GM20431 (cell line): Measurements from ENCODE around the gene PRR36.
"Not testable (repeated sequence)": the region's sequence is repeated elsewhere in the genome, so short reads cannot be mapped to it uniquely, and the experiment has no call there.

Experiments used
- in situ Hi-C: fragments of 300-500 bp; cut with MseI, MboI; formaldehyde crosslinking; loops from one replicate; pipeline ENCODE4 v1.15.0; 2020; ENCODE audit warnings: low sequenced_read_pairs; ENCODE audit not compliant: unreplicated experiment

PRR36 gene

DNA sequence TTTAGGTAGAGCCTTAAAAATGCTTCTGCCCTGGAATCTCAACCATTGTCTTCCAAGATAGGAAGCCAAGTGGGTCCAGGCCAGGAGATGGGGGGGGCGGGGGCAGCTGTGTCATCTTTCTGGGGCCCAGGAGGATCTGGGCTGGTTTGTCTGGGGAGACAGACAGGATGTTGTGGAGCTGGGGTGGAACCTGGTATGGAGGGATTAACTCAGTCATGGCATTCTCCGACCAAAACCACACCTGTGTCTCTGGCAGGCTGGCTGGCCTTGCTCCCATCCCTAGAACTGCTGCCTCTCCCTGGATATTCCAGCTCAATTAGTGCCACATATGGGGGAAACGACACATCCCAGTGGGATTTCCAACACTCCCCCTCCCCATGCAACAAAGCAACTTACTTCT is 26.7 kb upstream of the PRR36 start:
- in situ Hi-C loops: no loop called here

DNA sequence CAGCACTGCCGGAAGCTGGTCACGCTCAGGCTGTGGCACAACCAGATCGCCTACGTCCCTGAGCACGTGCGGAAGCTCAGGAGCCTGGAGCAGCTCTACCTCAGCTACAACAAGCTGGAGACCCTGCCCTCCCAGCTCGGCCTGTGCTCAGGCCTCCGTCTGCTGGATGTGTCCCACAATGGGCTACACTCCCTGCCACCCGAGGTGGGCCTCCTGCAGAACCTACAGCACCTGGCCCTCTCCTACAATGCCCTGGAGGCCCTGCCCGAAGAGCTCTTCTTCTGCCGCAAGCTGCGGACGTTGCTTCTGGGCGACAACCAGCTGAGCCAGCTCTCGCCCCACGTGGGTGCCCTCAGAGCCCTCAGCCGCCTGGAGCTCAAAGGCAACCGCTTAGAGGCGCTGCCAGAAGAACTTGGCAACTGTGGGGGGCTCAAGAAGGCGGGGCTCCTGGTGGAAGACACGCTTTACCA is 26.2 kb upstream of the PRR36 start:
- in situ Hi-C loops: no loop called here

DNA sequence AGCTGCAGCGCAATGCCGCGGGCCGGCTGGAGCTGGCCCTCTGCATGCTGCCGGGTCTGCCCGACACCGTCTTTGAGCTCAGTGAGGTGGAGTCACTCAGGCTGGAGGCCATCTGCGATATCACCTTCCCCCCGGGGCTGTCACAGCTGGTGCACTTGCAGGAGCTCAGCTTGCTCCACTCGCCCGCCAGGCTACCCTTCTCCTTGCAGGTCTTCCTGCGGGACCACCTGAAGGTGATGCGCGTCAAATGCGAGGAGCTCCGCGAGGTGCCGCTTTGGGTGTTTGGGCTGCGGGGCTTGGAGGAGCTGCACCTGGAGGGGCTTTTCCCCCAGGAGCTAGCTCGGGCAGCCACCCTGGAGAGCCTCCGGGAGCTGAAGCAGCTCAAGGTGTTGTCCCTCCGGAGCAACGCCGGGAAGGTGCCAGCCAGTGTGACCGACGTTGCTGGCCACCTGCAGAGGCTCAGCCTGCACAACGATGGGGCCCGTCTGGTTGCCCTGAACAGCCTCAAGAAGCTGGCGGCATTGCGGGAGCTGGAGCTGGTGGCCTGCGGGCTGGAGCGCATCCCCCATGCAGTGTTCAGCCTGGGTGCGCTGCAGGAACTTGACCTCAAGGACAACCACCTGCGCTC is 25.7 kb upstream of the PRR36 start:
- in situ Hi-C loops: no loop called here

DNA sequence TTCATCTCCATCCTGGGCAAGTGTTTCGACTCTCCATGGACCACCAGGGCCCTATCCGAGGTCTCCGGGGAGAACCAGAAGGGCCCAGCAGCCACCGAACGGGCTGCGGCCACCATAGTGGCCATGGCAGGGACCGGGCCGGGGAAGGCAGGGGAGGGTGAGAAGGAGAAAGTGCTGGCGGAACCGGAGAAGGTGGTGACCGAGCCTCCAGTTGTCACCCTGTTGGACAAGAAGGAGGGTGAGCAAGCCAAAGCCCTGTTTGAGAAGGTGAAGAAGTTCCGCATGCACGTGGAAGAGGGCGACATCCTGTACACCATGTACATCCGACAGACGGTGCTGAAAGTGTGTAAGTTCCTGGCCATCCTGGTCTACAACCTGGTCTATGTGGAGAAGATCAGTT is 24.8 kb upstream of the PRR36 start:
- in situ Hi-C loops: no loop called here

DNA sequence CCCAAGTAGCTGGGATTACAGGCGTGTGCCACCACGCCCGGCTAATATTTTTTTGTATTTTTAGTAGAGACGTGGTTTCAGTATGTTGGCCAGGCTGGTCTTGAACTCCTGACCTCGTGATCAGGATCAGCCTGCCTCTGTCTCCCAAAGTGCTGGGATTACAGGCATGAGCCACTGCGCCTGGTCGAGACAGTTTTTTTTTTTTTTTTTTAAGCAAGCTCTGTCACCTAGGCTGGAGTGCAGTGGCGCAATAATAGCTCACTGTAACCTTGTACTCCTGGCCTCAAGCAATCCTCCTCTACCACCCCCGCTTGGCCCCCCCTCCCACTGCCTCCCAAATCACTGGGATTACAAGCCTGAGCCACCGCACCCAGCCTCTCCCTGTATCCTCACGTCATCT is 23.1 kb upstream of the PRR36 start:
- in situ Hi-C loops: no loop called here

DNA sequence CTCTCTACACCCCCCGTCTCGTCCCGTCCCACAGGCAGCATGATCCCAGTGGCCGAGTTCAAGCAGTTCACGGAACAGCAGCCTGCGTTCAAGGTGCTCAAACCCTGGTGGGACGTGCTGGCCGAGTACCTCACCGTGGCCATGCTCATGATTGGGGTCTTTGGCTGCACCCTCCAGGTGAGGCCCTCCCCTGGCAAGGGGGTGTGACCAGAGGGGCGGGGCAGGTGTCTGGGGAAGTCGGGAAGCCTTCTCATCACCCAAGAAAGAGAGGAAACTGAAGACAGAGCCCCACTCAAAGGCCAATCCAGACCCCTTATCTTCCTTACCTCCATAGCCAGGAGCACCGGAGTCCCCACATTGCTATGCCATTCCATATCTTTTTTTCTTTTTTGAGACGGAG is 21.4 kb upstream of the PRR36 start:
- in situ Hi-C loops: no loop called here

DNA sequence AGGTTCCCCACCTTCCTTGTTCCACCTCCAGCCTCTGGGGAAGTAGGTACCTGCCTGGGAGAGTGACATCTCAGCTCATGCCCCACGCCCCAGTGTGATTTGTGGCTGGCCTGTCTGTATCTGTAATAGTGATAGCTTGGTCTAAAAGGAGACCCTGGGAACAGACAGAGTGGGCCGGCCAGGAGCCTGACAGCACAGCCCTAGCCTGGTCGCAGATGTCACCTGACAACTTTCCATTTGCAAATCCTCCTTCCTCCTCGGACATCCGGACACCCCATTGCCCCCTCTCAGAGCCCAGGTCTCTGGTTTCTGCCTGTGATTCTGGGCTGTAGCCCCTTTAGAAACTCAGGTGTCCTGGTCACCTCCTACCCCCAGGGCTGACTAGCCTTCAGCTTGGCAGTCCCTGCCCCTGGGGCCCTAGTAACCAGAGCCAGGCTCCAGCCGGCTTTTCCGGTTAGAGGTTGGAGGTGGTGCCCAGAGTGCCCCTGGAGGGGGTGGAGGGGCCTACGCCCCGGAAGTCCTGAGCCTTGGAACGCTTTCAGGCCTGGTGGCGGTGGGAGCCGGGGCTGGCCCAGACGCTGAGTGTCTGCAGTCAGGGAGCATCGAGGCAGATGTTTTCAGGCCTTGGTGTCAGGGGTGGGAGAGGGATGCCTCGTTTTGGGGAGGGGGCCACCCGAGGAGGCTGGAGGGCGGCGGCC is 20.6 kb upstream of the PRR36 start:
- in situ Hi-C loops: no loop called here

DNA sequence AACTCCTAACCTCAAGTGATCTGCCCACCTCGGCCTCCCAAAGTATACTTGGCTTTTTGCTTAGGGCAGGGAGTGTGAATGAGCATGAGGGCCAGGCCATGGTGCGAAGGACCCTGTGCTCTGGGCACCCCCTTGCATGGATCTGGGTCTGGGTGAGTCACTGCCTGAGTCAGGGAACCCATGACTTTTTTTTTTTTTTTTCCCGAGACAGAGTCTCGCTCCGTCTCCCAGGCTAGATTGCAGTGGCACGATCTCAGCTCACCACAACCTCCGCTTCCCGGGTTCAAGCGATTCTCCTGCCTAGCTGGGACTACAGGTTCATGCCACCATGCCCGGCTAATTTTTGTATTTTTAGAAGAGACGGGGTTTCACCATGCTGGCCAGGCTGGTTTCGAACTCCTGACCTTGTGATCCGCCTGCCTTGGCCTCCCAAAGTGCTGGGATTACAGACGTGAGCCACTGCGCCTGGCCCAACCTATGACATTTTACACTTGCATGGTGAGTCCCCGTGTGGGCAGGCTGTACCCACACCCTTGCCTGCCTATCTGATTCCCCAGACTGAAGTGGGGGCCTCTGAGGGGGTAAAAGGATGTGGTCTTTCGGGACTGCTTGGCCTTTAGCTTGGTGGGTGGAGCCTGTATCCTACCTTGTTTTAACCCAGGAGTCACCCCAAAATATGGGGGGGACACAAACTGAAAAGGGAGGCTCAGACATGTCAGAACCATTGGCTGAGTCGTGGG is 19.3 kb upstream of the PRR36 start:
- in situ Hi-C loops: not testable (repeated sequence)

DNA sequence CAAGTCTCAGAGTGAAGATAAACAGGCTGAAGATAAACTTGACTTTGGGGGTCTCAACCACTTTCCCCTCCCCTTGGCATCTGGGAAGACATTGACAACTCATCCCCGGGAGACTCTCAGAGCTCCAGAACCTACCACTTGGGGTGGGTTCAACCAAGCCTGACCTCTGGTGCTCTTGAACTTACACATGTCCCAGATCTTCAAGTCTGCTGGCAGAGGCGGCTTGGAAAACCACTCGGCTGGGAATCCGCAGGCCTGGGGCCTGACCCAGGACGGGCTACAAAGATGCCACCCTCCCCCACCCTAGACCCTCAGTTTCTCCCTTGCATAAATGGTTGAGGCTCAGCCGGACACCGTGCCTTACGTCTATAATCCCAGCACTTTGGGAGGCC is 14.6 kb upstream of the PRR36 start:
- in situ Hi-C loops: no loop called here

DNA sequence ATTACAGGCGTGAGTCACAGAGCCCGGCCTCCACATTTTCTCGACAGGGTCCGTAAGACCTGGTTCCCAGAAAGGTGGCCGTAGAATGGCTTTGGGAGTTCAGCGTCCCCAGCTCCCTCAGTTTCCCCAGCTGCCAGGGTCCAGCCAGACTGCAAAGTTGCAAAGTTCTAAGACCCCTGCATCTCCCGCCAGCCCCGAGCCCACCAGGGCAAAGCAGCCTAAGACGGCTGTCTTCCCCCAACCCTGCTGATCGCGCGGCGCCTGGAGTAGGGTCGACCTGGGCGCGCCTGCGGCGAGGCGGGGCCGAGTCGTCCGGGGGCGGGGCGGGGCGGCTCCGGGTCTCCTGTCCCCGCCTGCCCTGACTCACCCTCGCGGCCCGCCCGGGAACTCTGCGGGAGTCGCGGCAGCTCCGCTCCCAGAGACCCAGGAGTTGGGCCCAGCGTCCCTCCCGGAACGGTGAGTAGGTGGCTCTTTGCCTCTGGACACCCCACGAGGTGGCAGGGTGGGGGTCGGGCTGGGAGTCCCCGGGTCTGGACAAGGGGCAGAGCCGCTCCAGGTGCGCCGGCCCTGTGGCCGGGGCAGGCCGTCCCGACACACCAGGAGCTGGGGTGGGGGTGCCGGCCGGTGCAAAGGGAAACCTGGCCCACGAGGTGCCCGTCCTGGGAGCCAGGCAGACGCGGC is 14.1 kb upstream of the PRR36 start, which contains the start of gene LRRC8E:
LRRC8E (plus strand) TSS at position 366 of the 681 bp plus-strand sequence. CDS start 7,094 bp downstream, outside the sequence.
- in situ Hi-C loops: no loop called here

DNA sequence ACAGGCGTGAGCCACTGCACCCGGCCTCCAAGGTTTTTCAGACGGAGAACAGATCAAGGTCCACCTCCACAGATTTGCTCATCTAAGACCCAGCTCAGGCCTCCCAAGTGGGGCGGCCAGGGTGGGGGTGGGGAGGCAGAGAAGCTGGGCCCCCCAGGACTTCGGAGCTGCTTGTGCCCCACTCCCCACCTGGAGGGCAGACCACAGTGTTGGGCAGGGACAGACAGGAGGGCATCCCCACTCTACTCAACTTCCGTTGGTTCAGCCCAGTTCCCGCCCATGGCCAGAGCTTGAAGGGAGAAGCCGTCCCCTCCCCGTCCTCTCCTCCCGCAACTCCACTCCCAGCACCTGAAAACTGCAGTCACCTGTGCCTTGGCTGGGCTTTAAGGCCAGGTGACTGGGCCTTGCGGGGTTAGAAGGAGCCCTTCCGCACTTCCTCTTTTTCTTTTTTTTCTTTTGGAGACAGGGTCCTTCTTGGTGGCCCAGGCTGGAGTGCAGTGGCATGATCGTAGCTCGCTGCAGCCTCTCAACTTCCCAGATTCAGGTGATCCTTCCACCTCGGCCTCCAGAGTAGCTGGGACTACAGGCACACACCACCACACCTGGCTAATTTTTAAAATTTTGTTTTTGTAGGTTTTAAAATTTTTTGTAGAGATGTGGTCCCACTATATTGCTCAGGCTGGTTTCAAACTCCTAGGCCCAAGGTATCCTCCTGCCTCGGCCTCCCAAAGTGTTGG is 13.4 kb upstream of the PRR36 start:
- in situ Hi-C loops: no loop called here

DNA sequence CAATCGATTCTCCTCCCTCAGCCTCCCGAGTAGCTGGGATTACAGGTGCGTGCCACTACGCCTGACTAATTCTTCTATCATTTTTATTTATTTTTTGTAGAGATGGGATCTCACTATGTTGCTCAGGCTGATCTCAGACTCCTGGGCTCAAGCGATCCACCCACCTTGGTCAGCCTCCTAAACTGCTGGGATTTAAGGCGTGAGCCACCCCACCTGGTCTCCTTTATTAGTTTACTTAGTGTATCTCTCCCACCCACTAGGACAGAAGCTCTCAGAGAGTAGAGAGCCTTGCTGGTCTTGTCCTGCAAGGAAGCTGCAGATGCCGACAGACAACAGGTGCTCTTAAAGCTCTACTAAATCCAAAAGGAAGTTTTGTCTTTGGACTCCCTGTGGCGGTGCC is 11.6 kb upstream of the PRR36 start:
- in situ Hi-C loops: no loop called here

DNA sequence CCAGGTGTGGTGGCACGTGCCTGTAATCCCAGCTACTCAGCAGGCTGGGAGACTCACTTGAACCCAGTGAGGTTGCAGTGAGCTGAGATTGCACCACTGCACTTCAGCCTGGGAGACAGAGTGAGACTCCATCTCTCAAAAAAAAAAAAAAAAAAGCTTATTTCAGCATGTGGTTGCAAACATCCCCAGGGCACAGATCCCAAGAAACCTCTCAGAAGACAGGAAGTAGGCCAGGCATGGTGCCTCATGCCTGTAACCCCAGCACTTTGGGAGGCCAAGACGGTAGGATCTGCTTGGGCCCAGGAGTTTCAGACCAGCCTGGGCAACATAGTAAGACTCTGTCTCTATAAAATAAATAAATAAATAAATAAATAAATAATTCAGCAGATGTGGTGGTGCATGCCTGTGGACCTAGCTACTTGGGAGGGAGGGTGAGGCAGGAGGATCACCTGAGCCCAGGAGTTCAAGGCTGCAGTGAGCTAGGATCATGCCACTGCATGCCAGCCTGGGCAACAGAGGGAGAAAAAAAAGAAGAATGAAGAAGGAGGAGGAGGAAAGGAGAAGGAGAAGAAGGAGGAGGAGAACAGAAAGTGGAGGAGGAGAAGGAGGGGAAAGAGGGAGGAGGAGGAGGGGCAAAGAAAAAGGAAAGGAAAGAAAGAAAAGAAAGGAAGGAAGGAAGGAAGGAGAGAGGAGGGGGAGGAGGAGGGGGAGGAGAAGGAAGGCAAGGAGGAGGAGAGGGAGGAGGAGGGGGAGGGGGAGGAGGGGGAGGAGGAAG is 9.8 kb upstream of the PRR36 start:
- in situ Hi-C loops: no loop called here

DNA sequence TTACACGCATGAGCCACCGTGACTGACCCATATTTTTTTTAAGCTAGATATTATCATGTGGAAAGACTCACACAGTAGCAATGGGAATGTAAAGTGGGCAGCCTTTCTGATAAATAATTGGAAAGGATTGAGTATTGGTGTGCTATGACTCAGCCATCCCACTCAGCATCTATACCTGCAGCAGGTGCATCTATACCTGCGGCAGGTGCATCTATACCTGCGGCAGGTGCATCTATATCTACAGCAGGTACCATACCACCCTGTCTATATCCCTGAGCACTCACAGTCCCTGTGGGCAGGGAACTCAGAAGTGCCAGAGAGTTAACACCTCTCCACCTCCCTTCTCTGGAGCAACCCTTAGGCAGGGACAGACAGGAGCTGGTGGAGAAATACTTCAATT is 8.9 kb upstream of the PRR36 start:
- in situ Hi-C loops: no loop called here

DNA sequence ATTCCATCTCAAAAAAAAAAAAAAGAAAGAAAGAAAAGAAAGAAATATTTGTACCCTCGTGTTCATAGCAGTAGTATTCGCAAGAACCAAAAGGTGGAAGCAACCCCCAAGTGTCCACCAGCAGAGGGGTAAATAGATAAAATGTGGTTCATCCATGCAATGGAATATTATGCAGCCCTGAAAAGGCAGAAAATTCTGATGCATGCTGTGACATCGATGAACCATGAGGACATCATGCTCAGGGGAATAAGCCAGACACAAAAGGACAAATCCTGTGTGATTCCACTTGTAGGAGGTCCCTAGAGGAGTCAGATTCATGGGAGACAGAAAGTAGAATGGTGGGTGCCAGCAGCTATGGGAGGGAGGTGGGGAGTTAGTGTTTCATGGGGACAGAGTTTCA is 7.7 kb upstream of the PRR36 start:
- in situ Hi-C loops: no loop called here

DNA sequence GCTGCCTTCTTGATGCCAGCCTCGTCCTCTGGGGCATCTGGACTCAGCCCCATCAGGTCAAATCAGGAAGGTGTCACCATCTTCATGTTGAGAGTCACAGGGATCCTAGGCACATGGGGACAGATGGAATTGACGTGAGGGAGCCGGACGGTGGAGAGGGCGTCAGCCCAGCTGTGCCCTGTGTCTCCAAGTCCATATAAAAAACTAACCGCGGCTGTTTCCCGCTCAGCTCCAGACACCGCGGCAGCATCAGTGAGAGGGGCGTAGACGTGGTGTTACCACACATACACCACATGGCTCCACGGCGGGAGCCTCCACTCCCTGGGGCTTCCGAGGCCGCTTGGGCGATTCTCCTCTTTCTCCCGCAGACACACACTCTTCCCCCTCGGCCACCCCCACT is 5.6 kb upstream of the PRR36 start:
- in situ Hi-C loops: no loop called here

DNA sequence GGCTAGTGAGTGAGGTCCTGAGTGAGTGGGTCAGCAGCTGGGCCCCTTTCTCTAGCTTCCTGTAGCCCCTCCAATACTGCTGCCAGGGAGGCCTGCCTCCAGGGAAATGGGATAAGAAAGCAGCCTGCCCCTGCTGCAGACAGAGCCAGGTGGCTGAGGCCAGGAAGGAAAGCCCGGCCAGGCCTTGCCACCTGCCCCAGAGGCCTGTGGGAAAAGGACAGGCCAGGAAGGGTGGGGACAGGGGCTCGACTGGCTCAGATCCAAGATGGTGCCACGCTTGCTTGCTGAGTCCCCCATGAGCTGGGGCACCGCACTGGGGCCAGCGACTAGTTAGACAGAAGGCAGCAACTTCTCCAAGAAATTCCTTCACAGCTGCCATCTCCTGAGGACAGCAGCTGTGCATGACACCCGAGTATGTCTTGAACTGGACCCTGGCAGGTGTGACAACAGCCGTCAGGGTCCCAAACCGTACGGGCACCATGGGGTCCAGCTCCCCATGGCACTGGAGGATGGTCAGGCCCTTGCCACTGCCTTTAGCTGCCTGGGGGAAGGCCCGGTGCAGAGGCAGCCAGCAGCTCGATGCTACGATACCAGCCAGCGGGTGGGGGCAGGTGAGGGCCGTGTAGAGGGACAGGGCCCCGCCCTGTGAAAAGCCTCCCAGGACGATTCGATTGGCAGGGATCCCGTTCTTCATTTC is 5.1 kb upstream of the PRR36 start:
- in situ Hi-C loops: no loop called here

DNA sequence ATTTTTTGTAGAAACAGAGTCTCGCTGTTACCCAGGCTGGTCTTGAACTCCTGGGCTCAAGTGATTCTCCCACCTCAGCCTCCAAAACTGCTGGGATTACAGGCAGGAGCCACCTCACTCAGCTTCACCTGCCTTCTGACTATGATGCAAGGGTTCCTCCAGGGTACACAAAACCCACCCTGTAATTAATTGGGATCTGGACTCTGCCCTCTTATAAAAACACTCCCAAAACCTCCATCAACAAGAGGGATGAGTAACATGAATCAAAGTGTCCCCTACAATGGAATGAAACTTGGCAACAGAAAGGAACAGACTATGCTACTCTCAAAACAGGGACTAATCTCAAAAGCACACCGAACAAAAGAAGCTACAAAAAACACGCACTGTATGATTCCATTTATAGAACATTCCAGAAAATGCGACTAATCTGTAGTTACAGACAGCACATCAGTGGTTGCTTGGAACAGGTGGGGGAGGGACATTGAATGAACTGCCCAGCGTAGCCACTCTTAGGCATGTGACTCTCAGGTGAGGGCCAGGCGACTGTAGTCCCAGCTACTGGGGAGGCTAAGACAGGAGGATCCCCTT is 3.2 kb upstream of the PRR36 start:
- in situ Hi-C loops: no loop called here
